HepG2 (cell line): ENCODE data around the gene STAC. TPM values are rescaled to one million over a fixed set of nuclear protein-coding genes. Genes with fewer than 3 reads are reported as not detected.

ENCODE experiments used
- ATAC-seq: fragments of 200-7000 bp; cut with Tn5 transposase; 3 replicates; pipeline ENCODE4 v1.9.1; 2020; ENCODE audit warnings: mild to moderate bottlenecking, moderate library complexity
- BruUV-seq: library from RNA; stranded (reverse); fragments of 400-500 nt; replicated peaks from 2 replicates; lab custom pipeline; 2021; lab: Mats Ljungman, UMichigan
- CTCF ChIA-PET: fragments of 300-600 bp; formaldehyde crosslinking; extraction: SDS; loops from one replicate; lab custom pipeline; 2021; ENCODE audit warnings: low total read pairs, inconsistent platforms, low intra/inter-chr PET ratio; lab: Yijun Ruan, JAX
- POLR2A ChIA-PET: fragments of 350-600 bp; sonication (Branson Sonifier 250); formaldehyde crosslinking; loops from one replicate; lab custom pipeline; 2020; ENCODE audit warnings: antibody characterized with exemption, inconsistent platforms; lab: Yijun Ruan, JAX
- DNase-seq: peaks from one replicate; pipeline ENCODE4 v3.0.0-alpha.2; 2015; ENCODE audit warnings: low spot score
- FAIRE-seq: peaks from 3 replicates; lab custom pipeline; 2011; peaks lifted over from hg19 to GRCh38; lab: Jason Lieb, UNC
- H2AFZ ChIP-seq: one replicate; pipeline ENCODE4 v1.6.1; 2011; ENCODE audit warnings: low read length, inconsistent platforms
- H3K27ac ChIP-seq: fragments of 300-600 bp; 3 replicates; pipeline ENCODE4 v1.8.0; 2011; ENCODE audit warnings: mixed run types, mild to moderate bottlenecking, mixed read lengths, low read length, inconsistent platforms; ENCODE audit not compliant: insufficient read depth; ENCODE audit errors: extremely low read length
- H3K27me3 ChIP-seq, 2 experiments: fragments of 200-600 bp in 1 of 2; 2 replicates in 1 of 2; 3 replicates in 1 of 2; pipeline versions ENCODE4 v1.6.0 to v1.8.0; 2011; ENCODE audit warnings: low read length in 2 of 2, mild to moderate bottlenecking in 2 of 2, moderate library complexity in 2 of 2, inconsistent platforms in 1 of 2; ENCODE audit not compliant: insufficient read depth in 2 of 2, control insufficient read depth in 1 of 2
- H3K36me3 ChIP-seq, 2 experiments: fragments of 200-600 bp in 1 of 2; replicated peaks in 1 of 2; 2 replicates in 1 of 2; 3 replicates in 1 of 2; pipeline versions ENCODE4 v1.5.1 to v1.8.0; 2011; ENCODE audit warnings: low read length in 2 of 2, inconsistent platforms in 1 of 2; ENCODE audit not compliant: insufficient read depth in 2 of 2, control insufficient read depth in 1 of 2
- H3K4me1 ChIP-seq: 2 replicates; pipeline ENCODE4 v1.5.1; 2012; ENCODE audit warnings: low read length, inconsistent platforms; ENCODE audit not compliant: insufficient read depth
- H3K4me2 ChIP-seq: 2 replicates; pipeline ENCODE4 v1.6.0; 2011; ENCODE audit warnings: low read depth, low read length, inconsistent platforms
- H3K4me3 ChIP-seq, 3 experiments: fragments of 200-600 bp in 1 of 3; sonication (generic), shearing (Covaris generic) in 1 of 3; replicated peaks in 1 of 3; 2 replicates each; pipeline ENCODE4 v1.5.1; 2011 to 2016; ENCODE audit warnings: low read length in 3 of 3, inconsistent platforms in 2 of 3, low read depth in 2 of 3, mild to moderate bottlenecking in 2 of 3, control low read depth in 1 of 3, mixed read lengths in 1 of 3; ENCODE audit not compliant: insufficient read depth in 1 of 3
- H3K79me2 ChIP-seq: one replicate; pipeline ENCODE4 v1.6.1; 2011; ENCODE audit warnings: low read length, inconsistent platforms; ENCODE audit not compliant: insufficient read depth
- H3K9ac ChIP-seq: 2 replicates; pipeline ENCODE4 v1.6.0; 2011; ENCODE audit warnings: mild to moderate bottlenecking, low read depth, low read length, inconsistent platforms; ENCODE audit not compliant: insufficient read depth
- H3K9me3 ChIP-seq: 2 replicates; pipeline ENCODE4 v1.5.1; 2012; ENCODE audit warnings: mild to moderate bottlenecking, low read length
- H4K20me1 ChIP-seq: 2 replicates; pipeline ENCODE4 v1.6.0; 2011; ENCODE audit warnings: inconsistent platforms, mild to moderate bottlenecking, low read length, moderate library complexity; ENCODE audit not compliant: insufficient read depth
- POLR2AphosphoS5 ChIP-seq: IDR thresholded peaks from 2 replicates; pipeline ENCODE4 v1.6.1; 2012; ENCODE audit warnings: low read depth, low read length
- SETDB1 ChIP-seq: sonication (generic); formaldehyde crosslinking; IDR thresholded peaks from 2 replicates; pipeline ENCODE4 v1.5.1; 2020; ENCODE audit warnings: missing genetic modification reagents, mild to moderate bottlenecking, borderline replicate concordance
- SIX1 ChIP-seq: sonication (generic); formaldehyde crosslinking; IDR thresholded peaks from 2 replicates; pipeline ENCODE4 v1.4.0; 2020; ENCODE audit warnings: missing genetic modification reagents, borderline replicate concordance
- SMC3 ChIP-seq: IDR thresholded peaks from 2 replicates; pipeline ENCODE4 v1.6.1; 2011; ENCODE audit warnings: low read length, improper control_type of control experiment
- SP4 ChIP-seq: sonication (generic); formaldehyde crosslinking; IDR thresholded peaks from 2 replicates; pipeline ENCODE4 v1.8.1; 2023; ENCODE audit warnings: mild to moderate bottlenecking, missing genetic modification reagents
- ZFP62 ChIP-seq: sonication (generic); formaldehyde crosslinking; IDR thresholded peaks from 2 replicates; pipeline ENCODE4 v1.4.0; 2020; ENCODE audit warnings: missing genetic modification reagents
- ZNF10 ChIP-seq: sonication (generic); formaldehyde crosslinking; IDR thresholded peaks from 2 replicates; pipeline ENCODE4 v1.4.0; 2020; ENCODE audit warnings: mild to moderate bottlenecking, low read depth, missing genetic modification reagents, borderline replicate concordance
- ZNF121 ChIP-seq: sonication (generic); formaldehyde crosslinking; IDR thresholded peaks from 2 replicates; pipeline ENCODE4 v1.5.0; 2020; ENCODE audit warnings: mild to moderate bottlenecking, missing genetic modification reagents
- ZNF512 ChIP-seq: sonication (generic); formaldehyde crosslinking; IDR thresholded peaks from 2 replicates; pipeline ENCODE4 v1.4.0; 2020; ENCODE audit warnings: mild to moderate bottlenecking, missing genetic modification reagents
- ZNF646 ChIP-seq: sonication (generic); formaldehyde crosslinking; IDR thresholded peaks from 2 replicates; pipeline ENCODE4 v1.9.0; 2021; ENCODE audit warnings: mild to moderate bottlenecking, missing genetic modification reagents
- ZNF883 ChIP-seq: sonication (generic); formaldehyde crosslinking; IDR thresholded peaks from 2 replicates; pipeline ENCODE4 v1.5.1; 2020; ENCODE audit warnings: mild to moderate bottlenecking, missing genetic modification reagents; ENCODE audit errors: not compliant biosample characterization
- WGBS: methylation state at CpG from one replicate; pipeline ENCODE4 v1.1.6; 2017; ENCODE audit warnings: low lambda C conversion rate; 5-methylcytosine and 5-hydroxymethylcytosine counted together
- in situ Hi-C: cut with HindIII; loops from 2 replicates; pipeline ENCODE4 v1.10.0; 2017; ENCODE audit warnings: low pct_unique_long_range_greater_than_20kb; ENCODE audit not compliant: extremely low pct_ligation_motif_present
- intact Hi-C: fragments of 100-400 bp; cut with micrococcal nuclease; formaldehyde crosslinking; loops from one replicate; pipeline ENCODE4 v1.10.0; 2022; ENCODE audit not compliant: unreplicated experiment
- polyA plus RNA-seq, 8 experiments: library from polyadenylated mRNA; depleted of rRNA in 3 of 8; stranded (reverse) in 7 of 8; unstranded in 1 of 8; fragments of >200 nt; fragmentation: Illumina TruSeq in 4 of 8; extraction: Trizol in 4 of 8; gene quantifications; 2 replicates each; pipeline versions ENCODE4 v1.2.1 to v1.2.3, GENCODE V29; 2011 to 2016; ENCODE audit warnings: low read depth in 4 of 8, missing spikeins in 1 of 8, mixed read lengths in 1 of 8; ENCODE audit not compliant: insufficient read depth in 1 of 8
- total RNA-seq, 5 experiments: library from RNA; depleted of rRNA; stranded (reverse); fragments of >200 nt; fragmentation: Illumina TruSeq; extraction: Trizol; gene quantifications; 2 replicates each; pipeline ENCODE4 v1.2.3, GENCODE V29; 2016; ENCODE audit warnings: low read depth in 1 of 5
- TF ChIP-seq, protein P1 (sequence below): IDR thresholded peaks from 2 replicates; pipeline ENCODE4 v1.6.1; 2016; ENCODE audit warnings: low read depth, control low read depth
- TF ChIP-seq, protein P2 (sequence below): sonication (generic); formaldehyde crosslinking; IDR thresholded peaks from 2 replicates; pipeline ENCODE4 v1.9.0; 2021; ENCODE audit warnings: missing genetic modification reagents, borderline replicate concordance

STAC gene
- total and polyA plus RNA-seq, 2 of the 13 experiments (the other 11 are each of a cell fraction or from before 2014, with no cell fraction given): not detected

GRCh38 chr3:36434687-36435426, 54.6 kb downstream of the STAC start:
- no peaks in the 10 kb centered on the region for H3K9me3 ChIP-seq
- H3K79me2 ChIP-seq: no peaks in the 10 kb centered on the region
- ATAC-seq (no peak), DNase-seq (no peak), FAIRE-seq (no peak)
- BruUV-seq: no TSS peak
- H3K36me3 ChIP-seq: no peaks in the 10 kb centered on the region
- H4K20me1 ChIP-seq: no peaks in the 10 kb centered on the region
- H2AFZ ChIP-seq: no peak overlapping the region
- intact Hi-C loops: no loop called here
- ChIA-PET CTCF (no interaction called here), POLR2A (no interaction called here)
- in situ Hi-C loops: no loop called here
- no peak overlapping the region for H3K4me3 ChIP-seq
- H3K9ac ChIP-seq: no peak overlapping the region
- H3K4me1 ChIP-seq: no peaks in the 10 kb centered on the region
- WGBS: 45% methylated on average over 2 of the region's 2 CpGs
- H3K27me3 ChIP-seq: no peaks in the 10 kb centered on the region
- no peak overlapping the region for H3K27ac ChIP-seq
- no peak overlapping the region for H3K4me2 ChIP-seq
- no peak for TF ChIP-seq ZNF512 (CRISPR knock-in tag)
- no peak for TF ChIP-seq SIX1 (CRISPR knock-in tag)
- no peak for TF ChIP-seq SMC3
- TF ChIP-seq ZFP62 (CRISPR knock-in tag): no peak
- no peak for TF ChIP-seq ZNF646
- no peak for TF ChIP-seq SP4 (CRISPR knock-in tag)
- TF ChIP-seq ZNF883: no peak
- no peak for TF ChIP-seq ZNF121 (CRISPR knock-in tag)
- TF ChIP-seq, protein P1, sequence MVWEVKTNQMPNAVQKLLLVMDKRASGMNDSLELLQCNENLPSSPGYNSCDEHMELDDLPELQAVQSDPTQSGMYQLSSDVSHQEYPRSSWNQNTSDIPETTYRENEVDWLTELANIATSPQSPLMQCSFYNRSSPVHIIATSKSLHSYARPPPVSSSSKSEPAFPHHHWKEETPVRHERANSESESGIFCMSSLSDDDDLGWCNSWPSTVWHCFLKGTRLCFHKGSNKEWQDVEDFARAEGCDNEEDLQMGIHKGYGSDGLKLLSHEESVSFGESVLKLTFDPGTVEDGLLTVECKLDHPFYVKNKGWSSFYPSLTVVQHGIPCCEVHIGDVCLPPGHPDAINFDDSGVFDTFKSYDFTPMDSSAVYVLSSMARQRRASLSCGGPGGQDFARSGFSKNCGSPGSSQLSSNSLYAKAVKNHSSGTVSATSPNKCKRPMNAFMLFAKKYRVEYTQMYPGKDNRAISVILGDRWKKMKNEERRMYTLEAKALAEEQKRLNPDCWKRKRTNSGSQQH (CRISPR knock-in tag): no peak
- TF ChIP-seq POLR2AphosphoS5: no peak
- no peak for TF ChIP-seq SETDB1 (CRISPR knock-in tag)
- TF ChIP-seq ZNF10: no peak
- TF ChIP-seq, protein P2, sequence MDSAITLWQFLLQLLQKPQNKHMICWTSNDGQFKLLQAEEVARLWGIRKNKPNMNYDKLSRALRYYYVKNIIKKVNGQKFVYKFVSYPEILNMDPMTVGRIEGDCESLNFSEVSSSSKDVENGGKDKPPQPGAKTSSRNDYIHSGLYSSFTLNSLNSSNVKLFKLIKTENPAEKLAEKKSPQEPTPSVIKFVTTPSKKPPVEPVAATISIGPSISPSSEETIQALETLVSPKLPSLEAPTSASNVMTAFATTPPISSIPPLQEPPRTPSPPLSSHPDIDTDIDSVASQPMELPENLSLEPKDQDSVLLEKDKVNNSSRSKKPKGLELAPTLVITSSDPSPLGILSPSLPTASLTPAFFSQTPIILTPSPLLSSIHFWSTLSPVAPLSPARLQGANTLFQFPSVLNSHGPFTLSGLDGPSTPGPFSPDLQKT: no peak
